Muscle of arm (tissue), 14 donors: ENCODE data around the gene DNAJB14. TPM values are rescaled to one million over a fixed set of nuclear protein-coding genes. Genes with fewer than 3 reads are reported as not detected.
"Not testable (repeated sequence)": the region's sequence is repeated elsewhere in the genome, so short reads cannot be mapped to it uniquely, and the experiment has no call there.

ENCODE experiments used
- DNase-seq: peaks from one replicate; pipeline ENCODE4 v3.0.0-alpha.2; 2013
- long read RNA-seq, 11 donors: transcript quantifications; one replicate each; lab custom pipeline, GENCODE V29; 2026
- polyA plus RNA-seq, 12 donors: library from polyadenylated mRNA; unstranded; fragments of 120-200 nt; gene quantifications; one replicate each; pipeline ENCODE4 v1.2.1, GENCODE V29; 2013; ENCODE audit not compliant: insufficient read length in 12 of 12

Gene DNAJB14
- polyA plus RNA-seq = 10 to 100 TPM in 11 of 12 donors, not detected in 1; 15.5 to 29.9 (median 22.6) TPM
- long read RNA-seq, donor 1, full-length matches to known transcripts = 7 of 7 reads
- long read RNA-seq, donor 1, partial matches to known transcripts = 0 of 7 reads
- long read RNA-seq, donor 1, other reads (novel, unspliced or antisense) = 0 of 7 reads
- long read RNA-seq, donor 2, full-length matches to known transcripts = 3 of 3 reads
- long read RNA-seq, donor 2, partial matches to known transcripts = 0 of 3 reads
- long read RNA-seq, donor 2, other reads (novel, unspliced or antisense) = 0 of 3 reads
- long read RNA-seq, donor 3, full-length matches to known transcripts = 4 of 4 reads
- long read RNA-seq, donor 3, partial matches to known transcripts = 0 of 4 reads
- long read RNA-seq, donor 3, other reads (novel, unspliced or antisense) = 0 of 4 reads
- long read RNA-seq, donor 4, full-length matches to known transcripts = 2 of 2 reads
- long read RNA-seq, donor 4, partial matches to known transcripts = 0 of 2 reads
- long read RNA-seq, donor 4, other reads (novel, unspliced or antisense) = 0 of 2 reads
- long read RNA-seq, donor 5, full-length matches to known transcripts = 4 of 4 reads
- long read RNA-seq, donor 5, partial matches to known transcripts = 0 of 4 reads
- long read RNA-seq, donor 5, other reads (novel, unspliced or antisense) = 0 of 4 reads
- long read RNA-seq, donor 6, full-length matches to known transcripts = 1 of 1 reads
- long read RNA-seq, donor 6, partial matches to known transcripts = 0 of 1 reads
- long read RNA-seq, donor 6, other reads (novel, unspliced or antisense) = 0 of 1 reads
- long read RNA-seq, donor 7, partial matches to known transcripts = 0 of 1 reads
- long read RNA-seq, donor 7, other reads (novel, unspliced or antisense) = 0 of 1 reads
- long read RNA-seq, donor 8, full-length matches to known transcripts = 8 of 8 reads
- long read RNA-seq, donor 8, partial matches to known transcripts = 0 of 8 reads
- long read RNA-seq, donor 8, other reads (novel, unspliced or antisense) = 0 of 8 reads
- long read RNA-seq, donor 9, full-length matches to known transcripts = 2 of 2 reads
- long read RNA-seq, donor 9, partial matches to known transcripts = 0 of 2 reads
- long read RNA-seq, donor 9, other reads (novel, unspliced or antisense) = 0 of 2 reads
- long read RNA-seq, donor 10, full-length matches to known transcripts = 3 of 3 reads
- long read RNA-seq, donor 10, partial matches to known transcripts = 0 of 3 reads
- long read RNA-seq, donor 10, other reads (novel, unspliced or antisense) = 0 of 3 reads
- long read RNA-seq, donor 11, full-length matches to known transcripts = 9 of 9 reads
- long read RNA-seq, donor 11, partial matches to known transcripts = 0 of 9 reads
- long read RNA-seq, donor 11, other reads (novel, unspliced or antisense) = 0 of 9 reads

DNA sequence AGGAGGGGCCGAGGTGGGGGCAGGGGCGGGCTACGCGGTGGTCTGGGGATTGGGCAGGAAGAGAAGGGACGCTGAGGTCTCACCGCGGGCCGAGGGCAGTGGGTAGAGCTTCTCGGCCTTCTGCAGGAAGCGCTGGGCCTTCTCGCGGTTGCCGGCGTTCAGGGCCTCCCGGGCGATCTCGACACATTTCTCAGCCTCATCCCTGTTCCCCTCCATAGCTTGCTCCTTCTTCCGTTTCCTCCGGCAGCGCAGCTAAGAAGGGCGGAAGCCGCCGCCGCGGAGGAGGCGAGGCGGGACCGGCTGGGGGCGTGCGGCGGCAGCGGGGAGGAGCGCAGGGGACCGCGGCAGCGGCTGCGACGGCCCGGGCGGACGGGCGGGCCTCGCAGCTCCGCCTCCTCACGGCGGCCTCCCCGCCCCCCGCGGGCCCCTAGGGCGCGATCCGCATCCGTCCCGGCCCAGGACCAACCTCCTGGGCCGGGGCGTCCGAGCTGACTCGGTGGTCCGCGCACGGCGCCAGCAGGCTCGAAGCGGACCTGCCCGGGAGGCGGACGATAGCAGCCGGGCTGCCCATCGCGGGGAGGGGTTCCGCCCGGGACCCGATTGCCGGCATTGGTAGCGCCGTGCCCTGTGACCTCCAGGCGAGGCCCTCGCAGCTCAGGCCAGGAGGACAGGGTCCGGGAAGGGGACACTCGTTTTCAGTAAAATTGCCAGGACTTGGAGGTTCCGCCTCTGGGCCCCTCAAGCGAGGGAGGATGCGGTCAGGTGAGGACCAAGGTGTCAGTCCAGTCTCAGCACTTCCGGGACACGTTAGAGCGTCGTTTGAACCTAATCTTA is at the start of gene DNAJB14:
TSS of gene DNAJB14 (minus strand) at position 263 of the 834 bp plus-strand sequence. CDS start at position 216, 47 bp downstream.
- DNase-seq = peak; percentile 68

DNA sequence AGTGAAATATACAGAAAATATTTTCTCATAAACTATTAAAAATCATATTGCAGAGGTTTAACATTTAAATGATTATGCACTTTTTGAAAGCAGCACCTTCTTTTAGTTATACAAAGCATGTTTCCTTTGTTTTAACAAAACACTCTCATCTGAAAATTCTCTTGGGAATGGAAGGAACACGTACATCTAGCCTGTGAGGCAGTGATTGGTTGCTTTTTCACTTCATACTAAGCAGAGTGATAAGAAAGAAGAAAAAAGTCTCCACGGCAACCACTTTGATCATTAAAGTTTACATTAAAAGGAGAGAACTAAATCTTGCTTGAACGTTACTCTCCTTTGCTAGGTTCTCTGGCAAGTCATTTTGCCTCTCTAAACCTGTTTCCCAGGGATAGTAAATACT is 45.3 kb upstream of the DNAJB14 start:
- no peak for DNase-seq

DNA sequence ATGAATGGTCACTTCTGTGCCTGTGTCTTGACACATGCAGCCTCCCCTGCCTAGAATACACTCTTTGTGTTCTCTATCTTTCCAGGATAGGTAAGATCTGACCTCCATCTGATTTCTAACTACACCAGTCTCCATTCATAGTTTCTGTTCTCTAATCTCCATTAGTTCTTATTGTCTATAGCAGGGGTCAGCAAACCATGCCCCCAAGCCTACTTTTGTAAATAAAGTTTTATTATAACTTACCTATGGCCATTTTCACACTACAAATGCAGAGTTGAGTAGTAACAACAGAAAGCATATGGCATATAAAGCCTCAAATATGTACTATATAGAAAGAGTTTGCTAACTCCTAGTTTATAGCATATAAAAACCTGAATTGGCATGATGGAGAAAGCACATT is 41.3 kb upstream of the DNAJB14 start:
- no peak for DNase-seq

DNA sequence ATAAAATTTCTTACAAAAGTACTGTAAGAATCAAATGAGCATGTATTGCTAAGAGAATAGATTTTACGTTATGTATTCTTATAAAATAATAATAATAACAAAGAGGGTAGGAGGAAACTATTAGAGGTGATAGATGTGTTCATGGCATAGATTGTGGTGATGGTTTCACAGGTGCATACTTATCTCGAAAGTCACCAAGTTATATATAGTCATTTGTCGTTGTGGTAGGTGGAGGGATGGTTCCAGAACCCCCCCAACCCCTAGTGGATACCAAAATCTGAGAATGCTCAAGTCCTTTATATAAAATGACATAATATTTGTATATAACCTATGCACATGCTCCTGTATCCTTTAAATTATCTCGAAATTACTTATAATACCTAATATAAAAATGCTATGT is 40.4 kb upstream of the DNAJB14 start:
- no peak for DNase-seq

DNA sequence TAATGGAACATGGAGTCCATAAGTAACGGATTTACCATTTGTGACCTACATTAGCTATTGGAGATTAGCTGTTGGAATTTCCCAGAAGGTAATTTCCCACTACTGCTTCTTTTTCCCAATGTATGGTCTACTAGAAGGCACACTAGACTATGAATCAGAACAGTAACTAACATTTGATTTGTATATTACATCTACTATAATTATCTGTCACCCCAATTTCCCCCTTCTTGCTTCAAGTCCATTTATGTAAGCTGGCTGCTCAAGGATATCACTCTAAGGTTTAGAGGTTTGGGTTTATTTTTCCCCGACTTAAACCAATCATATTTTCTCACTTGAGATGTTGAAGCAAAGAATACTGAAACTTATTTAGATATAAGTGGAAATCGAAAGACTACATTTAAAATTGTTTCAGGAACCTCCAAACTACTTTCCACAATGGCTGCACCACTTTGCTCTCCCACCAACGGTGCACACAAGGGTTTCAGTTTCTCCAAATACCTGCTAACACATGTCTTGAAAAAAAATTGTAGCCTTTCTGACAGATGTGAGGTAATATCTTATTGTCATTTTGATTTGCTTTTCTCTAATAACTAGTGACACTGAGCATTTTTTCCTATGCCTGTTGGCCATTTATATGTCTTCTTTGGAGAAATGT is 37.0 kb upstream of the DNAJB14 start:
- DNase-seq = no peak

DNA sequence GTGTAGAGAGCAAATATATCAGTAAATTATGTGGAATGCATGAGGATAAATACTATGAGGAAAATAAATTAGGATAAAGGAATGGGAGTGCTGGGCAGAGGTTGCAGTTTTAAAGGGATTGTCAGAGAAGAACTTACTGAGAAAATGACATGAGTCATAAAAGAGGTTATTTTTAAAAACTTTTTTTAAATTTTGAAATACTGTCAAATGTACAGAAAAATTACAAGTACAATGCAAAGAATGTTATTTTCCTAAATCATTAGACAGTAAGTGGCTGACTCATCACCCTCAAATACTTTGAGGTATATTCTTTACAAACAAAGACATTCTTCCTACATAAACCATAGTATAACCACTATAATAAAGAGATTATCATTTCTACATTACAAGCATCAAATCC is 33.5 kb upstream of the DNAJB14 start:
- no peak for DNase-seq

DNA sequence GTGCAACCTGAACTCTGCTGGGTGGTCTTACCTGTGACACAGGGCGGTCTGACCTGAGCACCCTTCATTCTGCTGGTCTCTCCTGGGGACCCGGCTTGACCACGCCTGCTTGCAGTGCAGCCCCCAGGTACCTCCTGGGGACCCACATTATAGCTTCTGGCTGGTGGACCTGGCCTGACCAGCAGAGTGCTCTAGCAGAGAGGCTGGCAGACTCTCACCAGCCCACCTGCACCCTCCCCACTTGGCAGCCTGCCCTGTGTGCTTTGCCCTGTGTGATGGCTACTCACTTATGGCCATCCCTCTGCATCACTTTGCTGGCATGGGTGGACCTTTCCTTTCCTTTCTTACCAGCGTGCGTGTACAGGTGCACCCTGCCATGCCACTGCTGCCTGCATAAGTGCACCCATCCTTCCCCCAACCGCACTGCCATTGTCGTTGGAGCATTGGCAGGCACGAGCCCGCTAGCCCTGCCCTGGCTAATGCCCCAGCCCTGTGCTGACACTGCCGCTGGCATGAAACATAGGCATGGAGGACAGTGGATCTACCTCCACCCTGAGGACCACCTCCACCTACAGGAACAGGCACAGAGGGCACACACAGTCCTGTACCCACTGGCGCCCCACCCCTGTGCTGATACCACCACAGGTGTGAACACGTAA is 25.2 kb upstream of the DNAJB14 start:
- DNase-seq = no peak

DNA sequence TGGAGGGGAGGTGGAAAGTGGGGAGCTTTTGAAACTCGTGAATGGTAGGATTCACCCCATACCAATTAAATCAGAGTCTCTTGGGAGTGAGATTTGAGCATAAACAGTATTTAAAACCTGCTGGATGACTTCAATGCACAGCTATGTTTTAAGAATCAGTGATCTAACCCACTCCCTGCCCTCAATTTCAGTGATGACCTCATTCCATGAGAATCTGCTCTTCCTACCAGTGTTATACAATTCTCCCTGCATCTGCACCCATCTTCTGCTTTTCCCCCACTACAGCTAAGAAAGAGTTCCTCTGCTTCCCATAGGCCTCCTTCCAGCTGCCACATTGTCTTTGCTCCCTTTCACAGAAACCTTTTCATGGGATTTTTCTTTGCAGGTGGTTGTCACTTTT is 21.9 kb upstream of the DNAJB14 start:
- DNase-seq = no peak

DNA sequence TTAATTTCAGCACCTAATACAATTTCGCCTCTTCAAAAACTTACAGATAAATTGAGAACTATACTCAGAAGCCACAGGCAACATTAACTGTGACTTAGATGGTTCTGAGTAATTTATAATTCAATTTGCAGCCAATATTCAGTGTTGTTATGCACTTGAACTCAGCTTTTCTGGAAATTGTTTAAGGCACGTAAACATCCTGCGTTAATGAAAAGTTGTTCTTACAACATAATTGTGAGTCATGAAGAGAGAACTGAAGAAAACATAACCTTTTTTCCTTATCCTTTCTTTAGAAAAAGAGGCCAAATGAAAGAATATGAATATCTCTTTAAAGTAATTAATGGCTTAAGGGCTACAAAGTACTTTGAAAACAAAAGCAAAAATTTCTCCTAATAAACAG is 20.3 kb upstream of the DNAJB14 start:
- no peak for DNase-seq

DNA sequence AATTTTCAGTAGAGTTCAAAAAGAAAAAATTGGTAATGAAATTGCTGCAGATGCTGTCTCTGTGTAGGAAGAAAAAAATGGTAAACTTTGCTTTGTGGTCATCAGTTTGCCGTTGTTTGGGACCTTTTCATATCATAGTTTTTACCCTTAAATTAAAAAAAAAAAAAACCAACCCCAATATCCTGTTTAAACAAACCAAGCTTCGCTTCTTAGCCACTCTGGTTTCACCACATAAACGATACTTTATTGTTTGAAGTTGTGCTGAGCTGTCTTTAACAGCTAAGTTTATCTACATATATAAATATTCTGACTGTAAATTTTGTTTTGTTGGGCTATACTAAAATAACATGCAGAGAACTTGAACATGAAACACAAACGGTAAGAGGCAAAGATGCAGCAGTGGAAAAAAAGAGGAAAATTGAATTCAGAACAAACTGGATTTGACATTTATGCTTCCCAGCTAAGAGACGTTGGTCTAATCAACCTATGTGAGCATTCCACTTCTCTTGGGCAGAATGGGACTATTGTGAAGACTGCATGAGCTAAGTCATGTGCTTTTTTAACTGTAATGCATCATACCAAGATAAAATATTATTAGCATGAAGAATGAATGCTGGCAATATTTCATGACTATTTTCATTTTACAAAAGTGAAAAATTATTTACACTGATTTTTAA is 19.4 kb upstream of the DNAJB14 start:
- no peak for DNase-seq

DNA sequence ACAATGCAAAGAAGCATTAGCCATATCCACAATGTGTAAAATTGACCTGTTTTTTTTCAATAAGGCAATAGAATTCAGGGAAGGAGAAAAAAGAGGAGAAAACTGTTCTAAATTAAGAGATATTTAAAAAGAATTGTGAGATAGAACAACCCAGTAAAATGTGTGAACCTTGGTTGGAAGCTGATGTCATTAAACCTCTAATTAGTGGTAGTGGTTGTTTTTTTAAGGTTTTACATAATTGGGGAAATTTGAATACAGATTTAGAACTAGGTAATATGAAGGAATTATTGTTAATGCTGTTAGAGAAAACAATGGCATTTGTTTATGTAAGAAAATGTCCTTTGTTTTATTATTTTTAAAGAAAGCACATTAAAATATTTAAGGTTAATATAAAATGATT is 18.8 kb upstream of the DNAJB14 start:
- no peak for DNase-seq

DNA sequence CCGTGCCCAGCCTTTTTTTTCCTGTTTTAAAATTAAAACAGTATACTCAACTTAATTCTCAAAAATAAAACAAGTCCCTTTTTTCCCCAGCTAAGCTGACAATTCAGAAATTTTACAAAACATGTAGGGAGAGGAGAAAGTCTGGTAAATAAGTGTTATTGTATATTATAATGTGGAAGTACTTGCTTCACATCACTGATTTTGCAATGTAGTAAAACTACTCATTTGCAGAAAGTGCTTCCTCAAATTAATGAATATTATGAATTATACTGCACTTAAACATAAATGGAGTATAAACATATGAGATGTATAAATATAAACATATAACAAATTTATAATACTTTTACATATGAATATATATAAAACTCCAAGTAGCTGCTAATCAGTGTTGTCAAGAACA is 15.3 kb upstream of the DNAJB14 start:
- DNase-seq = no peak

DNA sequence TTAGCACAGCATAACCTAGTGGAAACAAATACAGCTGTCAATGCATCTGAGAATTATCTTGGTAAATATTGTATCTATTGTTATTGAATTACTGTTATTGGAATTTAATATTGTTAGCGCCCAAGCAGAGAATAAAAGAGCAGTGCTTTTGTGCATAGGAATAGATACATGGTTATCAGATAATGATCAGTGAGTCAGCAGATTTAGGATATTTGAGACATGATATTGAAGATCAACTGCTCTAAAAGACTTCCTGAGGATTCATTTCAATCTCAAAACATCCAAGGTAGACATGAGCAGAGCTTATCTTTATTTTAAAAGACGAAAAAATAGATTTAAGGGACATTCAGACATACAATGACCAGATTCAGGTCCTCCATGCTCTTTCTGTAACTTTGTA is 14.2 kb upstream of the DNAJB14 start:
- no peak for DNase-seq

DNA sequence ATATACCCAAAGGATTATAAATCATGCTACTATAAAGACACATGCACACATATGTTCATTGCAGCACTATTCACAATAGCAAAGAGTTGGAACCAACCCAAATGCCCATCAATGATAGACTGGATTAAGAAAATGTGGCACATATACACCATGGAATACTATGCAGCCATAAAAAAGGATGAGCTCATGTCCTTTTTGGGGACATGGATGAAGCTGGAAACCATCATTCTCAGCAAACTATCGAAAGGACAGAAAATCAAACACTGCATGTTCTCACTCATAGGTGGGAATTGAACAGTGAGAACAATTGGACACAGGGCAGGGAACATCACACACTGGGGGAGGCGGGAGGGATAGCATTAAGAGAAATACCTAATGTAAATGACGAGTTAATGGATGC is 11.8 kb upstream of the DNAJB14 start:
- not testable (repeated sequence) for DNase-seq

DNA sequence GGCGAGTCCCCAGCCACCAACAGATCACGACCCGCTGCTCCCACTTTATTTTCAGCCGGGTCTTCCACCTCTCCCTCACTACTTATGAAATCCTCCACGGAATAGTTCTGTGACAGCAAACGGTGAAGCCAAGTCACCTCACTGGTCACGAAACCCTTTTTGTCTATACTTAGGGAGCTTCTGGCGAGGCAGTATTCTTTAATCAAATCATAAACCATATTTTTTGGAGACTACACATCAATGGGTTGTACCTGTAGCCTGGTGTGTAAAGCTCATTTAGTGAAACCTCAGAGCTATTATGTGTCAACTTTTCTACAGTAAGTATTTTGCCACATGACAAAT is 4.5 kb upstream of the DNAJB14 start:
- DNase-seq = no peak

DNA sequence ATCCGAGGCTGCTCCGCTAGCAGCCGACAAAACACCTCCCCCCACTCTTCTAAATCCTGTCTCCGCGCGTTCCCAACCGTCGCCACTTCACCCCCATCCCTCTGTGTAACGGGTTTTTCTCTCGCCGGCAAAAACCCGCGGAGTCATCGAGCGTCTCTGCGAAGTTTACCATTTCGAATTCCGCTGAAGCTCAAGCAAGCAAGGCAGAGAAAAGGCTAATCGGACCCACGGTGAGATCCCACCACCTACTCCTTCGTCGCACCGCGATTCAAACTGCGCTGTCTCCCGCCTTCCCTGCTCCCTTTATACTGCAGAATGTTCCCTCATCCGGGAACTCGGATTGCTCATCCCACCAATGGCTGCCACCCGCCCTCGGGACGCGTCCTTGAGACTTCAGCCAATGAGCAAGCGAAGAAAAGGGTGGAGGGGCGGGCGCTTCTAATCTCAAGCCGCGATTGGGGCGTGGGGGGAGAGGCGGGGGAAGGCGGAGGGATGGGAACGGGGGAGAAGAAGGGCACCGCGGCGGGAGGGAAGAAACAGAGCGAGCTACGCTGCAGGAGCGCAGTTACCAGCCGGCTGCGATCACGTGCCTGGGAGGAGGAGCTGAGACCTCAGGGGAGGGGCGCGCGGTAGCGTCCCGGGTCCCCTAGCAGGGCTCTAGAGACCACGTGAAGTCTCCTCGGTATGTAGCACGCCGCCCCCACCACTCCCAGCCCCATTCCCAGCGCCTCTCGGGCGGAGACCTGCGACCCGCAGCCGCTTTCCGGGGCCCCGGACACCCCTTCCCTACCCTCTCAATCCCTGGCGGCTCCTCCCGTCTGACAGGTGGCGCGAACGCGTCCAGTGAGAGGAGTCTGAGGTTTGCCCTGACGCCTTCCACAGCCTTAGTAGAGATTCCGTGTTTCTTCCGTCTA is 3.8 kb upstream of the DNAJB14 start, which contains the start of gene H2AZ1:
TSS of gene H2AZ1 (minus strand) at position 277 of the 914 bp plus-strand sequence. CDS start at position 172, 105 bp downstream.
- DNase-seq = peak; percentile 97

DNA sequence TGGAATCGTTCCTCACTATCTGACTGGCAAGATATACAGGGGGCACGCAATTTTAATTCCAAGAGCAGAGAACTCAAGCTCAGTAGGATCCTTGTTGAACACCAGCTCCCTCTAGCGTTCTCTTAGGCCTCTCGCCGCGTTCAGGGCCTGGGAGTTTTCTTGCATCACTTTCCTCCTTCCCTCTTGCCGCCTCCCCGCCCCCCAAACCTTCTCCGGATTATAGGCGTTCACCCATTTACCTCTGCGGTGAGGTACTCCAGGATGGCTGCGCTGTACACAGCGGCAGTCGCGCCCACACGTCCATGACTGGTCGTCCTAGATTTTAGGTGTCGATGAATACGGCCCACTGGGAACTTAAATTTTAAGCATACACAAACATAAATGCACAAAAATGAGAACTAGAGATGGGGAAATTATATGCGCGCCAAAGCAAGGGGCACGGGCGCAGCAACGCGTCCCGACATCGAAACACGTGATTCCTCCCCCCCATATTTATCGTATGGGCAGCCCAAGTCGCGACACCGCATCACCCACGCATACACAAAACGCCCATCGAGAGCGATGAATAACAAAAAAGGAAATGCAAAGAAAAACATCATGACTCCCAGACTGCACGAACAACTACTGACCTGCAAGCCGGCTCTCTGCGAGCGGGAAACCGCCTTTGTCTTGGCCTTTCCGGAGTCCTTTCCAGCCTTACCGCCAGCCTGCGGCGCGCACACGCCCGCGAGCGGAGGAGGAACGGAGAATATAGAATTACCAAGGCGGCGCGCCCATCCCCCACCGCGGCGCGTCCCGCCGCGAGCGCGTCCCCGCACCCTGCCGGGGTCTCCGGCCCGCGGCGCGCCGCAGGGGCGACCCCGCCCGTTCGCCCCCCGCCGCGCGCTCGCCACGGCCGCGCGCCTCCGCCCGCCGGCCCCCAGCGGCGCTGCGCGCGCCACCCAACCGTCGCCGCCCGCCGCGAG is 2.9 kb upstream of the DNAJB14 start:
- DNase-seq = peak; percentile 93
